MCF 10A (cell line): ENCODE measurements around the gene LTF. TPM values are rescaled to one million over a fixed set of nuclear protein-coding genes. Genes with fewer than 3 reads are reported as not detected.
"Not testable (repeated sequence)": the region's sequence is repeated elsewhere in the genome, so short reads cannot be mapped to it uniquely, and the experiment has no call there.

Experiments
- BruUV-seq: library from RNA; stranded (reverse); fragments of 400-500 nt; replicated peaks from 2 replicates; lab custom pipeline; 2021; lab: Mats Ljungman, UMichigan
- CTCF ChIA-PET: fragments of 300-600 bp; sonication (Branson Sonifier 250); formaldehyde crosslinking; extraction: SDS; loops from one replicate; lab custom pipeline; 2021; ENCODE audit warnings: antibody characterized with exemption, inconsistent platforms; lab: Yijun Ruan, JAX
- POLR2A ChIA-PET: fragments of 300-600, 350-650 bp; sonication (Branson Sonifier 250); formaldehyde crosslinking; extraction: SDS; loops from one replicate; lab custom pipeline; 2020; ENCODE audit warnings: antibody characterized with exemption, inconsistent platforms; lab: Yijun Ruan, JAX
- DNase-seq: peaks from one replicate; pipeline ENCODE4 v3.0.0-alpha.2; 2018; ENCODE audit not compliant: unreplicated experiment
- H3K27ac Mint-ChIP-seq: one replicate; pipeline ENCODE4 v1.8.0; 2022; ENCODE audit warnings: mild to moderate bottlenecking, low read depth, mixed read lengths; ENCODE audit not compliant: unreplicated experiment
- H3K27me3 Mint-ChIP-seq: one replicate; pipeline ENCODE4 v1.8.0; 2022; ENCODE audit warnings: mixed read lengths; ENCODE audit not compliant: insufficient read depth, unreplicated experiment
- H3K36me3 Mint-ChIP-seq: one replicate; pipeline ENCODE4 v1.8.0; 2022; ENCODE audit warnings: mild to moderate bottlenecking, moderate library complexity, mixed read lengths; ENCODE audit not compliant: insufficient read depth, unreplicated experiment
- H3K4me1 Mint-ChIP-seq: one replicate; pipeline ENCODE4 v1.8.0; 2022; ENCODE audit warnings: mixed read lengths; ENCODE audit not compliant: insufficient read depth, unreplicated experiment
- H3K4me3 Mint-ChIP-seq: one replicate; pipeline ENCODE4 v1.8.0; 2022; ENCODE audit warnings: mild to moderate bottlenecking, moderate library complexity, mixed read lengths; ENCODE audit not compliant: unreplicated experiment
- H3K9me3 Mint-ChIP-seq: one replicate; pipeline ENCODE4 v1.8.0; 2022; ENCODE audit warnings: mixed read lengths; ENCODE audit not compliant: unreplicated experiment
- CTCF ChIP-seq: fragments of 200-600 bp; IDR thresholded peaks from one replicate; pipeline ENCODE4 v1.8.0; 2022; ENCODE audit warnings: antibody characterized with exemption, mild to moderate bottlenecking; ENCODE audit not compliant: unreplicated experiment
- intact Hi-C: fragments of 100-400 bp; cut with micrococcal nuclease; formaldehyde crosslinking; loops from 2 replicates; pipeline ENCODE4 v1.14.1; 2022
- total RNA-seq: library from RNA; stranded (reverse); gene quantifications from 2 replicates; pipeline ENCODE4 v1.2.3, GENCODE V29; 2022

Gene LTF
- total RNA-seq, 1 experiment from 2014 or later: not detected

- H3K27me3 Mint-ChIP-seq: no peaks in the 10 kb centered on the region
- no peaks in the 10 kb centered on the region for H3K9me3 Mint-ChIP-seq
- no peak overlapping the region for H3K4me3 Mint-ChIP-seq
- H3K27ac Mint-ChIP-seq: peak overlapping the region; percentile 49
- ChIA-PET CTCF (interaction anchor here (0.6 to 1.5 kb wide), 2 partner anchors 44 to 62 kb away, joined by 3 to 4 read pairs; no protein-coding TSS in a partner anchor), POLR2A (no interaction called here)
- no peaks in the 10 kb centered on the region for H3K36me3 Mint-ChIP-seq
- H3K4me1 Mint-ChIP-seq: peaks cover 13% of the 10 kb centered on the region
- no peak for DNase-seq
- no TSS peak for BruUV-seq
- TF ChIP-seq CTCF: no peak
- intact Hi-C loops: no loop called here
Measured at GRCh38 chr3:46495901-46496456, 31.3 kb upstream of the LTF start.

- DNase-seq, H3K27ac Mint-ChIP-seq, CTCF ChIA-PET, H3K36me3 Mint-ChIP-seq, BruUV-seq, H3K27me3 Mint-ChIP-seq, H3K4me3 Mint-ChIP-seq, H3K9me3 Mint-ChIP-seq, POLR2A ChIA-PET, intact Hi-C loops: not testable (repeated sequence)
- peaks cover 15% of the 10 kb centered on the region for H3K4me1 Mint-ChIP-seq
Measured at GRCh38 chr3:46494491-46494890, 29.8 kb upstream of the LTF start.

- no TSS peak for BruUV-seq
- Mint-ChIP-seq H3K4me1 (peaks cover 24% of the 10 kb centered on the region), H3K9me3 (no peaks in the 10 kb centered on the region), H3K36me3 (no peaks in the 10 kb centered on the region), H3K27me3 (no peaks in the 10 kb centered on the region), H3K4me3 (no peak overlapping the region), H3K27ac (no peak overlapping the region)
- no peak for TF ChIP-seq CTCF
- ChIA-PET POLR2A (no interaction called here), CTCF (interaction anchor here (0.7 to 1.1 kb wide), 4 partner anchors 44 to 167 kb away, joined by 3 to 5 read pairs (median 4); no protein-coding TSS in a partner anchor)
- DNase-seq: no peak
- intact Hi-C loops: no loop called here
Measured at GRCh38 chr3:46492890-46493547, 28.3 kb upstream of the LTF start.

GRCh38 chr3:46491089-46492070 lies 26.7 kb upstream of the LTF start:
- H3K36me3 Mint-ChIP-seq: no peaks in the 10 kb centered on the region
- TF ChIP-seq CTCF: no peak
- peaks cover 24% of the 10 kb centered on the region for H3K4me1 Mint-ChIP-seq
- no peak for DNase-seq
- no peak overlapping the region for H3K4me3 Mint-ChIP-seq
- intact Hi-C loops: no loop called here
- H3K9me3 Mint-ChIP-seq: no peaks in the 10 kb centered on the region
- no peaks in the 10 kb centered on the region for H3K27me3 Mint-ChIP-seq
- CTCF ChIA-PET: interaction anchor here (0.6 to 0.8 kb wide), 2 partner anchors 158 to 417 kb away, joined by 3 to 4 read pairs; no protein-coding TSS in a partner anchor
- BruUV-seq: no TSS peak
- POLR2A ChIA-PET: interaction anchor here (0.7 kb wide), 1 partner anchor 211 kb away, joined by 3 read pairs; no protein-coding TSS in a partner anchor
- no peak overlapping the region for H3K27ac Mint-ChIP-seq
